ENCODE measurements around the gene CD1B.

The CD1B gene

DNA sequence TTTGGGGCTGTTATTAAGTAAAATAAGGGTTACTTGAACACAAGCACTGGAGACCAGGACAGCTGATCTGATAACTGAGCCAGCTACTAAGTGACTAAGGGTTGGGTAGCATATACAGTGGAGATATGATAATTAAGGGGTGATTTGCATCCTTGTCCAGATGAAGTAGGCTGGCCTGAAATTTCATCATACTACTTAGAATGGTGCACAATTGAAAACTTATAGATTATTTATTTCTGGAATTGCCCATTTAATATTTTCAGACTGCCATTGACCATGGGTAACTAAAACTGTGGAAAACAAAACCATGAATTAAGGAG, 3.8 kb upstream of the CD1B start:
- TF ChIP-seq, protein P1, sequence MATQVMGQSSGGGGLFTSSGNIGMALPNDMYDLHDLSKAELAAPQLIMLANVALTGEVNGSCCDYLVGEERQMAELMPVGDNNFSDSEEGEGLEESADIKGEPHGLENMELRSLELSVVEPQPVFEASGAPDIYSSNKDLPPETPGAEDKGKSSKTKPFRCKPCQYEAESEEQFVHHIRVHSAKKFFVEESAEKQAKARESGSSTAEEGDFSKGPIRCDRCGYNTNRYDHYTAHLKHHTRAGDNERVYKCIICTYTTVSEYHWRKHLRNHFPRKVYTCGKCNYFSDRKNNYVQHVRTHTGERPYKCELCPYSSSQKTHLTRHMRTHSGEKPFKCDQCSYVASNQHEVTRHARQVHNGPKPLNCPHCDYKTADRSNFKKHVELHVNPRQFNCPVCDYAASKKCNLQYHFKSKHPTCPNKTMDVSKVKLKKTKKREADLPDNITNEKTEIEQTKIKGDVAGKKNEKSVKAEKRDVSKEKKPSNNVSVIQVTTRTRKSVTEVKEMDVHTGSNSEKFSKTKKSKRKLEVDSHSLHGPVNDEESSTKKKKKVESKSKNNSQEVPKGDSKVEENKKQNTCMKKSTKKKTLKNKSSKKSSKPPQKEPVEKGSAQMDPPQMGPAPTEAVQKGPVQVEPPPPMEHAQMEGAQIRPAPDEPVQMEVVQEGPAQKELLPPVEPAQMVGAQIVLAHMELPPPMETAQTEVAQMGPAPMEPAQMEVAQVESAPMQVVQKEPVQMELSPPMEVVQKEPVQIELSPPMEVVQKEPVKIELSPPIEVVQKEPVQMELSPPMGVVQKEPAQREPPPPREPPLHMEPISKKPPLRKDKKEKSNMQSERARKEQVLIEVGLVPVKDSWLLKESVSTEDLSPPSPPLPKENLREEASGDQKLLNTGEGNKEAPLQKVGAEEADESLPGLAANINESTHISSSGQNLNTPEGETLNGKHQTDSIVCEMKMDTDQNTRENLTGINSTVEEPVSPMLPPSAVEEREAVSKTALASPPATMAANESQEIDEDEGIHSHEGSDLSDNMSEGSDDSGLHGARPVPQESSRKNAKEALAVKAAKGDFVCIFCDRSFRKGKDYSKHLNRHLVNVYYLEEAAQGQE (IDR thresholded peaks at IDR 0.05; ENCODE audit: low read depth) = no peak
- TF ChIP-seq YY1 (IDR thresholded peaks at IDR 0.05; ENCODE audit: low read depth) = no peak
- no peak for TF ChIP-seq CEBPB (IDR thresholded peaks at IDR 0.05)
- TF ChIP-seq TAF1 (IDR thresholded peaks at IDR 0.05; ENCODE audit: low read depth) = no peak
- TF ChIP-seq TCF12 (IDR thresholded peaks at IDR 0.05; ENCODE audit: low read depth) = no peak
- TF ChIP-seq, protein P2, sequence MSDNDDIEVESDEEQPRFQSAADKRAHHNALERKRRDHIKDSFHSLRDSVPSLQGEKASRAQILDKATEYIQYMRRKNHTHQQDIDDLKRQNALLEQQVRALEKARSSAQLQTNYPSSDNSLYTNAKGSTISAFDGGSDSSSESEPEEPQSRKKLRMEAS (IDR thresholded peaks at IDR 0.05) = no peak
- no peak for TF ChIP-seq EP300 (IDR thresholded peaks at IDR 0.05; ENCODE audit: borderline replicate concordance)
- no peak for TF ChIP-seq ZBTB7A (IDR thresholded peaks at IDR 0.05; ENCODE audit: low read depth)
- TF ChIP-seq CREB1 (IDR thresholded peaks at IDR 0.05; ENCODE audit: low read depth) = no peak
- no peak for TF ChIP-seq TEAD4 (IDR thresholded peaks at IDR 0.05)
- no peak for TF ChIP-seq RAD21 (IDR thresholded peaks at IDR 0.05; ENCODE audit: low read depth)
- TF ChIP-seq, protein P3, sequence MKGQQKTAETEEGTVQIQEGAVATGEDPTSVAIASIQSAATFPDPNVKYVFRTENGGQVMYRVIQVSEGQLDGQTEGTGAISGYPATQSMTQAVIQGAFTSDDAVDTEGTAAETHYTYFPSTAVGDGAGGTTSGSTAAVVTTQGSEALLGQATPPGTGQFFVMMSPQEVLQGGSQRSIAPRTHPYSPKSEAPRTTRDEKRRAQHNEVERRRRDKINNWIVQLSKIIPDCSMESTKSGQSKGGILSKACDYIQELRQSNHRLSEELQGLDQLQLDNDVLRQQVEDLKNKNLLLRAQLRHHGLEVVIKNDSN (IDR thresholded peaks at IDR 0.05) = no peak
- TF ChIP-seq NFIC (IDR thresholded peaks at IDR 0.05) = no peak
- TF ChIP-seq EGR1 (IDR thresholded peaks at IDR 0.05) = no peak
- TF ChIP-seq FOXM1 (IDR thresholded peaks at IDR 0.05; ENCODE audit: borderline replicate concordance, low read depth) = no peak

DNA sequence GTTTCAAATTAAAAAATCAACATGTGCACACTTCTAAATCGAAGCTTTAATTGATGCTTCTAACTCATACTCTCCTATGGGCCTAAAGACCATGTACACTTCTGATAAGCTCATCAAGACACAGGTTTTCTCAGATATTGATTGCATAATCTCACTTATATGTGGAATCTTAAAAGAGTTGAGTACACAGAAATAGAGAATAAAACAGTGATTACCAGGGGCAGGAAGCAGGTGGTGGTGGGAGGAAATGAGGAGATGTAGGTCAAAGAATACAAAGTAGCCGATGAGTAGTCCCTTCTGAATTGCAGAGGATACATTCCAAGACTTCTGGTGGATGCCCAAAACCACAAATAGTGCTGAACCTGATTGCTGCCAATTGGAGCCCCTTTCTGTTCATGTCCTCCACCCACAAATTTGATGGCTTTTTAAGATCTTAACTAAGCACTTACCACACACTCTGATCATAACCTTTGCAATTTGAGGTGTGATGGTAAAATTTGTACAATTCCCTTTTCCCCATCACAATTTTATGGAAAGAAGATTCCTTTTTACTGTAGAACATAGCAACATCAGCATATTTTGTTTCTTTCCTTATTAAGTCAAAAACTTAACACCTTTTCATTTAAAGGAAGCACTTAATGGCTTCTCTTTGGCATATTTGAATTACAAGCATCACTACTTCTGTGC, 3.3 kb upstream of the CD1B start:
- TF ChIP-seq, protein P3 (IDR thresholded peaks at IDR 0.05) = no peak
- TF ChIP-seq TCF12 (IDR thresholded peaks at IDR 0.05; ENCODE audit: low read depth) (no peak), TAF1 (IDR thresholded peaks at IDR 0.05; ENCODE audit: low read depth) (no peak)

DNA sequence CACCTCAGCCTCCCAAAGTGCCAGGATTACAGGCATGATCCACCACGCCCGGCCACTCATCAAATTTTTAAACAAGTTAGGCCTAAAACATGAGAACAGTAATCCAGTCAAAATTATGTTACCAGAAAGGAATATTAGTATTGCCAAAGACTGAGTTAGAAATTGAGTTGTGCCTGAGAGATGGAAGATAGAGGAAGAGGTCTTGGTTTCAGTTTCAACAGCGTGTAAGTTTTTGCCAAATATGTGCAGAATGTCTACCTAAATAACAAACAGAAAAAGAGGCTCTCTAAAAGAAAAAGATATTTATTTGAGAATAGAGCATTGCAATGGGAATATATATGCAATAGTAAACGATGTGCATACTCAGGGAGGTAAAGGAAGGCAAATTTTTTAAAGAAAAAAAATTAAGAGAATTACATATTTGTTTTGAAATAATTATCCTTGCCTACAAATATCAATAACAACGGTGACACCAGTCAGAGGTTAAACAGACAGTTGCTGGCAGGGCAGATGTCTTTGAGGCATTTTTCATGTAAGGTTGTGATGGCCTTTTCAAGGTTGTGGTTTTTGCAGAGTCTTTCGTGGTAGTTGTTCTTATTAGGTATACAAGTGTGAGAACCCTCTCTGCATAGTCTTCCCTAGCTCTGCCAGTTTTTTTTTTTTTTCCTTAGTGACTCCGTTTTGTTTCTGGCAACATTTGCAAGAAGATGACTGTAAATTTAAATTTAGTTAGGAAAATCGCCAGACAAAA, 2.2 kb upstream of the CD1B start:
- TF ChIP-seq CEBPB (IDR thresholded peaks at IDR 0.05) (no peak), CREB1 (IDR thresholded peaks at IDR 0.05; ENCODE audit: low read depth) (no peak), RAD21 (IDR thresholded peaks at IDR 0.05; ENCODE audit: low read depth) (no peak), YY1 (IDR thresholded peaks at IDR 0.05; ENCODE audit: low read depth) (no peak), TCF12 (IDR thresholded peaks at IDR 0.05; ENCODE audit: low read depth) (no peak), TAF1 (IDR thresholded peaks at IDR 0.05; ENCODE audit: low read depth) (no peak), TEAD4 (IDR thresholded peaks at IDR 0.05) (no peak)

DNA sequence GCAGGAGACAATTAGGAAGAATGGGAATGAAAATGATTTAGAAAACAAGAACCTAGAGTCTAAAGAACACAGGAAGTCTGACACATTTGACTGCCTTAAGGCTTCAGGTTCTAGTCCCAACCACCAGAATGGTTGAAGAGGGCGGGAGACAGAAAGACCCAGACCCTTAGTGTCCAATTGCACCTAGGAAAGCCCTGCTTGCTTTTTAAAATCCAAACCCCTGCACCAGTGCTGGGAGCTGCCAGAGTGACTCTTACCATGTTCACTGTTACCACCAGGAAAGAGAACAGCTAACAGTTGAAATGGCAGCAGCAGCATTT, 265 bp downstream of the CD1B start:
- TF ChIP-seq FOXM1 (IDR thresholded peaks at IDR 0.05; ENCODE audit: borderline replicate concordance, low read depth) (no peak), NFIC (IDR thresholded peaks at IDR 0.05) (no peak), ZBTB7A (IDR thresholded peaks at IDR 0.05; ENCODE audit: low read depth) (no peak), CREB1 (IDR thresholded peaks at IDR 0.05; ENCODE audit: low read depth) (no peak)

DNA sequence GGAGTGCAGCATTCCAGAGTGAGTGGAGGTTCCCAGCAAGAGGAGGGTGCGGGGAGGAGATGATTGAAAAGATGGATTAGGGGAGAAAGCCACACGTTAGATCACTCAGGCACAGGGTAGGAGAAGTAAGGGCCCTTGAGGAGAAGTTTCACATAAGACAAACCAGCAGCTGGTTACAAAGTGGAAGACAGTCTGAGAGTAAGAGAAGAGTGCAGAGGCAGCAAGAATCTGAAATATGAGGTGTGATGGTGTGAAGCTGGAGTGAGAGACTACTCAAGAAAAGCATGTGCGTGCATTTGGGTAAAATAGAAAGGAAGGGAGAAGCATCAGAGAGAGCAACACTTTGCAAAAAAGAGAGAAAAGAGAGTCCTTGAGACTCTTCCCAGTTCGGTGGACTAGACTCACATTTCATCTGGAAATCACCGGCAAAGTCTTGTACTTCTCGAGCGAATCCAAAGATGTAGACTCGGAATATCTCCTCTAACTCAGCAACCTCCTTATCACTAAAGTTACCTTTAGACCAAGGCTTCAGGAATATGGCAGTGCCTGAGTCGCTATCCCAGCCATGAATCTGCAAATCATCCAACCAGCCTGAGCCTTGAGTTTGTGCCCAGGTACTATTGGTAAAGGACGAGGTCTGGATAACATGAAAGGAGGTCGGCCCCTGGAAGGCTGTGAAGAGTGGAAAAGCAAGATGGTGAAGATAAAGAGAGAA, 783 bp downstream of the CD1B start:
- TF ChIP-seq FOXM1 (IDR thresholded peaks at IDR 0.05; ENCODE audit: borderline replicate concordance, low read depth) (no peak), NFIC (IDR thresholded peaks at IDR 0.05) (no peak)

DNA sequence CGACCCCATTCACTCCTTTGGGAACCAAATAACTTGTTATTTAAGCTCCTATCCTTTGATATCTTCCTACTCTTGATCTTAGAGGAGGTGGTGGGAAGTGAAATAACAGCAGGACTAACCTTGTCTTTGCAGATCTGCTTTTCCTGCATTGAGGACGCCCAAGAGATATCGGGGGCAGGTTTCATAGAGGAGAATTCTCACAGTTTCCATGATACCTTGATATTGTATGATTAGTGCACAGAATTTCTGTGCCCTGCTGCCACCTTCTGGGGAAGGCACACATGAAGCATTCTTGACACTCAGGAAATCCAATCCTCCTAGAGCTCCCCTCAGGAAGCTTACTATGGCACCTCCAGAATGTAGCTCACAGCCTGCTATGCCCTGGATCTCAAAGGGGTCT, 1.6 kb downstream of the CD1B start:
- TF ChIP-seq CEBPB (IDR thresholded peaks at IDR 0.05) (no peak), RAD21 (IDR thresholded peaks at IDR 0.05; ENCODE audit: low read depth) (peak; percentile 40), TCF12 (IDR thresholded peaks at IDR 0.05; ENCODE audit: low read depth) (no peak)
- TF ChIP-seq, protein P3 (IDR thresholded peaks at IDR 0.05) = no peak
- TF ChIP-seq, protein P1 (IDR thresholded peaks at IDR 0.05; ENCODE audit: low read depth) = no peak
- TF ChIP-seq, protein P2 (IDR thresholded peaks at IDR 0.05) = no peak
